ENCODE results near the gene BABAM2. TPM values are rescaled to one million over a fixed set of nuclear protein-coding genes. Genes with fewer than 3 reads are reported as not detected.

Gene BABAM2
- total RNA-seq, 2 experiments from 2014 or later = 50.7 to 51.0 TPM

DNA sequence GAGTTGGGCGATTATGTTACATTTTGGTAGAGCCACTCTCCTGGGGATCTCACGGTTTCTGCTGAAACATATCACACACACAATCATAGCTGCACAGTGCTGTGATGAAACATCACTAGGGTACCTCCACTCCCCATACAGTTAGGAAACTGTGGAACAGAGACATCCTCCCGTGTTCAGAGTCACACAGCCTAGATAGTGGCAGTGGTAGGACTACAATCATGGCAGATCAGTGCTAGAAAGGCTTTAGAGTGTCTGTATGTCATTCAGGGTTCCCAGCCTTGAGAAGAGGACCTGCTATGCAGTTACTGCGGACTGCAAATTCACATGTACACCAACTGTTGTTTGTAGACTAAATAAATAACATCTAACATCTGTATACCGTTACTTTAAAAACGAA lies 291.8 kb downstream of the BABAM2 start:
- Mint-ChIP-seq H3K9me3 (peaks cover 13% of the 10 kb centered on the region), H3K36me3 (peaks cover 32% of the 10 kb centered on the region), H3K4me3 (no peak overlapping the region), H3K27me3 (no peaks in the 10 kb centered on the region), H3K4me1 (peaks cover 14% of the 10 kb centered on the region), H3K27ac (no peak overlapping the region)
- POLR2A ChIA-PET = no interaction called here
- DNase-seq (no peak), ATAC-seq (ENCODE audit: low read depth) (no peak)

DNA sequence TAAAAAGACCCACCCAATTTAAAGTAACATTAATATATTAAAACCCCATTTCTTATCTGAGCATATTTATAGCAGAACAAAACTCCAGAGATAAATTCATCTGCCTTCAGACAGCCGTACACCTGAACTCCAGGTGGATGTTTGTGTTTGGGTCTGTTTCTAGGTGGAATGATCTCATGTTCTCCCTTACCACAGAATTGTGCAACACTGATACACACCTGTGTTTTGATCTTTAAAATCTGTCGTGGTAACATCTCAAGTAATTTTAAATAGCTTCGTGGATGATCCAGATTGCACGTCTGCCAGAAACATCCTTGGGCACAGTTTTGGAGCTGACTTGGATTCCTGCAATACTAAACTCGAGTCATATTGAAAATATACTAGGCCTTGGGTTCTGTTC lies 294.6 kb downstream of the BABAM2 start:
- Mint-ChIP-seq H3K4me1 (peaks cover 2% of the 10 kb centered on the region), H3K36me3 (peaks cover 12% of the 10 kb centered on the region), H3K4me3 (no peak overlapping the region), H3K27me3 (no peaks in the 10 kb centered on the region), H3K9me3 (peaks cover 5% of the 10 kb centered on the region), H3K27ac (no peak overlapping the region)
- ATAC-seq (ENCODE audit: low read depth) = no peak
- no peak for DNase-seq
- POLR2A ChIA-PET = no interaction called here

DNA sequence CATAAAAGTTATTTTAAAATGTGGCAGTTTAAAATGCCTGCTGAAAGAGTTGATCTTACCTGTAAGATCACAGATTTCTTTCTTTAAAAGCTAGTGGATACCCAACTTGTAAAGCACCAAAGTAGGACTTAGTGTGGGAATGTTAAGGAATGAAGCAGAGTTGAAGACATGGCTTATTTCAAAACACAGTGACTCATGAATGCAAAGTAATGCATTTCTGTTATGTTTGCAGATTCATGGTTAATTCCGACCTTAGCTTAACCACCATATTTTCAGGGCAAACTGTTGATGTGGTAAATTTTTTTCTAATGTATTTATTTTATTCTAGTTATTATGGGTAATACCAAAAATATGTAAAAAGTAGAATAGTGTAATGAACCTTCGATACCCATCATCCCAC lies 295.4 kb downstream of the BABAM2 start:
- H3K9me3 Mint-ChIP-seq = peaks cover under 1% of the 10 kb centered on the region
- H3K36me3 Mint-ChIP-seq = peaks cover 9% of the 10 kb centered on the region
- DNase-seq (no peak), ATAC-seq (ENCODE audit: low read depth) (no peak)
- POLR2A ChIA-PET = no interaction called here
- H3K27ac Mint-ChIP-seq = no peak overlapping the region
- H3K4me1 Mint-ChIP-seq = no peaks in the 10 kb centered on the region
- no peak overlapping the region for H3K4me3 Mint-ChIP-seq
- H3K27me3 Mint-ChIP-seq = no peaks in the 10 kb centered on the region

DNA sequence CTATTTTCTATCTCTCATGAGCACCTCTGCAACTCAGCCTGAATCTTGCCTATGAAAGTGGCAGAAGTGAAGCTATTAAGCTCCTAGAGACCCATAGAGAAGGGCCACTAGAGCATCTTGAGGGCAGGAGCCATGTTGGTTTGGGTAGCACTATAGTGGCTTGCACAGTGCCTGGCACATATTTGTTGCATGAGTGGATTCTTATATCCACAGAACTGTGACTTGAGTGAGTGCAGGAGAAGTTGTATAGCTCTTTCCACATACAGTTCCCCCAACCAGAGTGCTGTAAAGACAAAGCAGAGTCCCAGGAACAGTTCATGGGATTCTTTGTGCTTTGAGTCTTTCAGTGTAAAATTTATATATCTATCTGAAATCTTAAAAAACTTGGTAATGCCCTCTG lies 296.7 kb downstream of the BABAM2 start:
- POLR2A ChIA-PET = interaction anchor here (0.5 kb wide), 1 partner anchor 259 kb away, joined by 4 read pairs; no protein-coding TSS in a partner anchor
- H3K27ac Mint-ChIP-seq = no peak overlapping the region
- H3K36me3 Mint-ChIP-seq = peaks cover 9% of the 10 kb centered on the region
- H3K4me3 Mint-ChIP-seq = no peak overlapping the region
- DNase-seq (no peak), ATAC-seq (ENCODE audit: low read depth) (no peak)
- H3K9me3 Mint-ChIP-seq = peaks cover 2% of the 10 kb centered on the region
- H3K27me3 Mint-ChIP-seq = no peaks in the 10 kb centered on the region
- H3K4me1 Mint-ChIP-seq = no peaks in the 10 kb centered on the region

DNA sequence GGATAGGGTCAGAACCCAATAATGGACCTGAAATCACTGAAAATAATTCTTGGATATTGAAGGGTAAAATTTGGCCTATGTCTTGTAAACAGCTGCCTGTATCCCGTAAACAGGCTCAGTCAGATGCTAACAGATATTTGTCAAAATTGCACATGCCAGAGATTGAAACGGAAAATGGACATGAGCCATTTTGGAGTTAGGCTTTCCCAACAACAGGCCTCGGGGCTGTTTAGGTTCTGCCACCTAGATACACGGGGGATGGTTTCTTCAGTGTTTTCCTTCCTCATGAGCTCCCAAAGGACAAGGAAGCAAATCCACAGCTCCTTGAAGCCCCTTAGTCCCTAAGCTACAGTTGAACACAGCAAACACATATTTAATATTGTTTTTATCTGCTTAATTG lies 297.9 kb downstream of the BABAM2 start:
- peaks cover 2% of the 10 kb centered on the region for H3K9me3 Mint-ChIP-seq
- no peak for ATAC-seq (ENCODE audit: low read depth)
- H3K4me1 Mint-ChIP-seq = no peaks in the 10 kb centered on the region
- H3K36me3 Mint-ChIP-seq = peaks cover 9% of the 10 kb centered on the region
- POLR2A ChIA-PET = no interaction called here
- no peak overlapping the region for H3K4me3 Mint-ChIP-seq
- DNase-seq = no peak
- no peak overlapping the region for H3K27ac Mint-ChIP-seq
- H3K27me3 Mint-ChIP-seq = no peaks in the 10 kb centered on the region

DNA sequence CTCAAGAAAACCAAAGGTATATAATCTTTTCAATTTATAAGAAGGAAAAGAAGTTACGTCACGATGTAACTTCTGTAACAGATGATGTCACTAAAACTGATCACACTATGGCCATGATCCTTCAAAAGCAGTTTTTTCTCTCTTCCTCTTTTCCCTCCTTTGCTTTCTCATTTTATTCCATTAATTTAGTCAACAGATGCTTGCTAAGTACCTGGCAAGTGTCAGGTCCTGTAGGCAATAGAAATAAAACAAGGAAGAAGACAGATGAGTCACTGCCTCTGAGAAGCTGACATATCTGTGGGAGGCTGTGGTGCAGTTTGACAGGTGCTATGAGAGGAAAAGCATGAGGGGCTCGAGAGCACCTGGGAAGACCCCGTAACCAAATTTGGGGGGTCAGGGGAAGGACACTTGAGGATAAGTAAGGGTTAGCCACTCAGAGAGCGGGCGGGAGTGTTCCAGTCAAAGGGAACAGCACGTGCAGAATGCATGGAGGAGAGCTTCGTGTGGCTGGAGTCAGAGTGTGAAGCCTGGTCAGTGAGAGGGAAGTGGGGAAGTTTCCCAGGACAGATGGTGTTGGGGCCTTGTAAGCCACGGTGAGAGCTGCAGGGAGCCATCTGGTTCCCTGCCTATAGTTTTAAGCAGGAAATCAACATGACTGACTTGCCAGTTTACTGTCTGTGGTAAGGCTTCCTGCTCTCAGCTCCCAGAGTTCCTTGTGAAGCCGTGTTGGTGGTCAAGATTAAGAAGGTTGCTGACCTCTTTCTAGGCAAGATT lies 303.3 kb downstream of the BABAM2 start:
- Mint-ChIP-seq H3K9me3 (peaks cover 2% of the 10 kb centered on the region), H3K4me1 (peaks cover 14% of the 10 kb centered on the region), H3K36me3 (peaks cover 3% of the 10 kb centered on the region), H3K27ac (peak overlapping the region; percentile 76), H3K4me3 (peak overlapping the region; percentile 21), H3K27me3 (no peaks in the 10 kb centered on the region)
- ATAC-seq (ENCODE audit: low read depth) = no peak
- DNase-seq = no peak
- POLR2A ChIA-PET = interaction anchor here (0.5 kb wide), 1 partner anchor 60 kb away, joined by 6 read pairs; no protein-coding TSS in a partner anchor

DNA sequence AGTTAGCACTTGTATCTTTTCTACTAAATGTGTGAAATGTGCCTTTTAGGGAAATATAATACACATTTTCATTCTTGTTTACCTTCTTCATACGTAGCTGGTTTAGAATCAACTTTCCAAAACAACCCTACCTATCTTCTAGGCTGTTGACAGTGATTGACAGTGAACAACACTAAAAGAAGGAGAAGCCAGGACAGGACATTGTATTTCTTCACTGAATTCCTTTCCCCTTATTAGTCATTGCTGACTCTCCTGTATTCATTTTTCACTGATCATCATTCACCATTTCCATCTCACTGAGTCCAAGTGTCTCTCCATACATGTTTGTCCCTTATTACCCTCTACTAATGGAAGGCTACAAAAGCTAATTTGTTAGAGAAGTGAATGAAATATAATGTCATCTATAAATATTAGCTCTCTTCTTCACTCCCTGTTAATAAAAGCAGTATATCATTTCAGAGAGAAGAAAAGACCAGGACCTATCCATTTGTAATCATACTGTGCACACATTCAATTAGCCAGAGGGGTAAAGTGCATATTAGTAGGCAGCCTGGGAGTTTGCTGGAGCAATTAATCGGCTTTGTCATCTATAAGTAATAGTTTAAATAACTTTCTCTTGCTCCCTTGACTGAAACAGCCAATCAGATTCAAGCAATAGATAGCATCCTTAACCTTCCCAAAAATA lies 309.6 kb downstream of the BABAM2 start:
- DNase-seq (no peak), ATAC-seq (ENCODE audit: low read depth) (no peak)
- POLR2A ChIA-PET = no interaction called here
- H3K27ac Mint-ChIP-seq = no peak overlapping the region
- peaks cover 6% of the 10 kb centered on the region for H3K4me1 Mint-ChIP-seq
- H3K27me3 Mint-ChIP-seq = no peaks in the 10 kb centered on the region
- no peaks in the 10 kb centered on the region for H3K9me3 Mint-ChIP-seq
- peaks cover 6% of the 10 kb centered on the region for H3K36me3 Mint-ChIP-seq
- H3K4me3 Mint-ChIP-seq = no peak overlapping the region

DNA sequence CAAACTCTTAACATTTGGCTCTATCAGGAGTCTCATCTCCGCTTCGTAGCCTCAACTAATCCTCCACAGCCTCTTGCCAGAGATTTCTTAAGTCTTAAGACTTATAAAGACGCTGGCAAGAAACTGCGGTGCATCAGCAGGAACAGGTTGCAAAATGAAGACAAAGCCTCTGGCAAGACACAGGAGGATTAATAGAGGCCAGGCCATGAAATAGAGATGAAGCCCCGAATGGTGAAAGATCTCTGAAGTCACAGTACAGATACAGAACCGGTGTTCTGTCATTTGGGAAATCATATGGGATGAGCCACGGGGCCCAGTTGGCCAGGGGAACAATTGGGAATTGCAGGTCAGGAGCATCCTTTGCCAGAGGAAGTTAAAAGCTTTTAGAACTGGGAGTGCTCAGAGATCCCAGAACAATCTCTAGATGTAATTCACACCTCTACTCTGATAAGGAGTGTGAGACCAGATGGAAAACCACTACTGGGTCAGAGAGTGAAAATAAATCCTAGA lies 311.2 kb downstream of the BABAM2 start:
- peaks cover 9% of the 10 kb centered on the region for H3K36me3 Mint-ChIP-seq
- DNase-seq (no peak), ATAC-seq (ENCODE audit: low read depth) (no peak)
- H3K4me1 Mint-ChIP-seq = peaks cover 6% of the 10 kb centered on the region
- H3K27me3 Mint-ChIP-seq = no peaks in the 10 kb centered on the region
- no peak overlapping the region for H3K27ac Mint-ChIP-seq
- no peak overlapping the region for H3K4me3 Mint-ChIP-seq
- POLR2A ChIA-PET = no interaction called here
- H3K9me3 Mint-ChIP-seq = no peaks in the 10 kb centered on the region

DNA sequence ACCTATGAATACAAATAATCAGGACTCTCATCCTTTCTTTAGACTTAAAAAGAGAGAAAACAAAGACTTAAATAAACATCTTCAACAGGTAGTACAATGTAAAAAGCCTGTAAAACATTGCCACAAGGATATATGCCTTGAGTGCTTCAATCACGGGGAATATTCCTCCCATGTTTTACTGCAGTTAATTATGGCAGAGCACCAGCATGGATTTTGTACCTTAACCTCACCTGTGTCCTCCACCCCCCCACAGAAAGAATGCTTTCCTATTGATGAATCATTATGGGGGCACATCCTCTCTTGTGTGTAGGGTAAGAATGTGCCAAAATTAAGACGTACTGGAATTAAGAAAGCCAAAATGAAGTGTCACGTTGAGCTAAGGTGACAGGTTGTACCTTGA lies 312.2 kb downstream of the BABAM2 start:
- DNase-seq (no peak), ATAC-seq (ENCODE audit: low read depth) (no peak)
- H3K9me3 Mint-ChIP-seq = no peaks in the 10 kb centered on the region
- peaks cover 9% of the 10 kb centered on the region for H3K36me3 Mint-ChIP-seq
- no peak overlapping the region for H3K27ac Mint-ChIP-seq
- peaks cover under 1% of the 10 kb centered on the region for H3K4me1 Mint-ChIP-seq
- POLR2A ChIA-PET = no interaction called here
- H3K4me3 Mint-ChIP-seq = no peak overlapping the region
- H3K27me3 Mint-ChIP-seq = no peaks in the 10 kb centered on the region

DNA sequence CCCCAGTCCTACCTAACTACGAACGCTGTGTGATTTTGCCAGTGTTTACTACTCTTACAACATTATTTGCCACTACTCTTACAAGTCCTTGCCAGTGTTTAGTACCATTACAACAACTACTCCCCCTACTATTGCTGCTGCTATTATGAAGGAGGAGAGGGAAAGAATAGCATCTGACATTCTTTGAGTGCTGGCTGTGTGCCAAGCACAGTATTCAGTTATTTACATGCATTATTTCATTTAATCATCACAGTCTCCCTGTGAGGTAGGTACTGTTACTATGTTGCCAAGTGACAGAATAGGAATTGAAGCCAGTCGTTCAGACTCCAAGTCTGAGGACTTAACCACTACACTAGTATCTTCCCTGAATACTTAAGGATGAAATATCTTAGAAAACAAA lies 316.2 kb downstream of the BABAM2 start:
- ATAC-seq (ENCODE audit: low read depth) = no peak
- H3K9me3 Mint-ChIP-seq = no peaks in the 10 kb centered on the region
- H3K27me3 Mint-ChIP-seq = no peaks in the 10 kb centered on the region
- peaks cover 9% of the 10 kb centered on the region for H3K36me3 Mint-ChIP-seq
- H3K27ac Mint-ChIP-seq = no peak overlapping the region
- POLR2A ChIA-PET = no interaction called here
- H3K4me3 Mint-ChIP-seq = no peak overlapping the region
- no peak for DNase-seq
- peaks cover 2% of the 10 kb centered on the region for H3K4me1 Mint-ChIP-seq

DNA sequence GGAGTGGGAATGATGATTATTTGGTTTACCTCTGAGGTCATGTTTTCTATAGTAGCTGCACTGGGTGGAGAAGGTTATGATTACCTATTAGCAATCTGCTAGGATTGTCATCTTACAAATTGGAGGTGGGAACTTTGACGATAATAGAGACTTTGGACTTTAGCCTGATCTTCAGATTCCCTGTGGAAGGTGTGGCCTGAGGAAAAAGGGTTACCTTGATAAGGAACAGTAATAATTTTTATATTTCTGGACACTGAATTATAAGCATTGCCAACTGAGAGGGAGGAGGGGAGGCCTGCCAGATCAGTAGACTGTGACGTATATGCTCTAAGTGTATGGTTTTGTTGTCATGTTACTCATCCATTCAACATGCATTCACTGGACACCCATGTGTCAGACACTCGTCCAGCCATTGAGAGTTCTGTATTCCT lies 318.7 kb downstream of the BABAM2 start:
- H3K27ac Mint-ChIP-seq = no peak overlapping the region
- DNase-seq (no peak), ATAC-seq (ENCODE audit: low read depth) (no peak)
- H3K36me3 Mint-ChIP-seq = peaks cover 4% of the 10 kb centered on the region
- POLR2A ChIA-PET = no interaction called here
- peaks cover 4% of the 10 kb centered on the region for H3K4me1 Mint-ChIP-seq
- H3K9me3 Mint-ChIP-seq = no peaks in the 10 kb centered on the region
- no peaks in the 10 kb centered on the region for H3K27me3 Mint-ChIP-seq
- no peak overlapping the region for H3K4me3 Mint-ChIP-seq

DNA sequence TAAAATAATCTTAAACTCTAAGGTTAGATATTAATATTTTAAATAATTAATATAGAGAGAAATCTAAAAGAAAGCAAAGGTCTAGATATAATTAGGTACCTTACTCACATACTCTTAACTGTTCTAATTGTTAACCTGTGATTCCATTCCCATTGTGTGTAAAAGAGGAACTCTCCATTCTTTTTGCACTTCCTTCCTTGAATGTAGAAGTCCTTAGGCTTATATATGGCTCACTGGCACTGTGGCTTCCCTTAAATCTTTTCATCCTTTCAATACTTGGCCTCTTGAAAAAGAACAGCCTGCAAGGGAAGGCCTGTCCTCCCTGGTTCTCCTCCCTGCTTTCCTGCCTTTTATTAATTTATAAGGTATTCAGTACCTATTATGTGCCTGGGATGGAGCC lies 319.3 kb downstream of the BABAM2 start:
- Mint-ChIP-seq H3K27ac (no peak overlapping the region), H3K36me3 (peaks cover 6% of the 10 kb centered on the region), H3K4me1 (peaks cover 4% of the 10 kb centered on the region), H3K27me3 (no peaks in the 10 kb centered on the region), H3K4me3 (no peak overlapping the region), H3K9me3 (no peaks in the 10 kb centered on the region)
- no peak for ATAC-seq (ENCODE audit: low read depth)
- no peak for DNase-seq
- POLR2A ChIA-PET = no interaction called here

DNA sequence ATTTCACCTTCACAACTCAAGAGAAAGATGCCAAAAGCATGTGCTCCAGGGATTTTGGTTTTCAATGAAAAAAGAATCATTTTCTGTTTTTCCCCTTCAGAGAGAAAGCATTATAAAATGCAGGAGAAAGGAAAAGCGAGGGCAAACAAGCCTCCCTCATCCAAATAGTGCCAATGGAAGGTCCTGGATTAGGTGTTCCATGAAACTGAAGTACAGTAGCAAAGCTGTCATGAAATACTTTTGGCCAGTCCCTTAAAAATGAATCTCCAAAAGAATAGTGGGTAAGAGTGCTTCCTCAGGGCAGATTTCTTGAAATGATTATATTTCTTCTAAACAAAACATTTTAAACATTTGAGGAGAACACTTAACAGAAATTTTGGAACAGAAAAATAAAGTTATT lies 320.0 kb downstream of the BABAM2 start:
- peaks cover 4% of the 10 kb centered on the region for H3K4me1 Mint-ChIP-seq
- no peak for DNase-seq
- H3K36me3 Mint-ChIP-seq = peaks cover 6% of the 10 kb centered on the region
- H3K9me3 Mint-ChIP-seq = no peaks in the 10 kb centered on the region
- ATAC-seq (ENCODE audit: low read depth) = no peak
- H3K27ac Mint-ChIP-seq = no peak overlapping the region
- POLR2A ChIA-PET = no interaction called here
- peaks cover under 1% of the 10 kb centered on the region for H3K27me3 Mint-ChIP-seq
- H3K4me3 Mint-ChIP-seq = no peak overlapping the region

DNA sequence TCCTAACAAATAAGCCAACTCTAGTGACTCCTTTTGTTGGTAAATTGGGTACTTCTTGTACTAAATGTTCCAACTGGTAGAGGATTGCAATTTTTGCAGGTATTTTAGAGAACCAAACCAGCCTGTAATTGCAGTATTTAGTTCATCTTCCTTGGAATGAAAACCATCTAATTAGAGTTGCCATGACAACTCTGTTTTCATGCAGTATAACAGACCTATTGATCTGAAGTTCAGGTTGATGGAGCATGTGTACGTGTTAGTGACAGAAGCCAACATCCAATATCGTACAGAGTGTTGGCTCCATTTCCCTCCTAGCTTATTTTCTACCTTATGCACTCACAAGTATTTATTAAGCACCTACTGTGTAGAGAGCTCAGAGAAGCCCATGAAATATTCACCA lies 325.8 kb downstream of the BABAM2 start:
- Mint-ChIP-seq H3K4me1 (peaks cover 9% of the 10 kb centered on the region), H3K36me3 (peaks cover 18% of the 10 kb centered on the region), H3K9me3 (no peaks in the 10 kb centered on the region), H3K27ac (no peak overlapping the region), H3K4me3 (no peak overlapping the region), H3K27me3 (peaks cover 5% of the 10 kb centered on the region)
- DNase-seq (no peak), ATAC-seq (ENCODE audit: low read depth) (no peak)
- POLR2A ChIA-PET = no interaction called here
